Hematopoietic multipotent progenitor cell treated with erythropoietin and hydrocortisone succinate and interleukin-3 and kit ligand, for 15 days (in vitro differentiated cells): ENCODE results near the gene MYRF.

Experiments used
- DNase-seq: peaks from one replicate; pipeline ENCODE4 v3.0.0-alpha.2; 2015; ENCODE audit warnings: low spot score

Gene MYRF

GRCh38 chr11:61795459-61795858 lies 43.0 kb downstream of the MYRF start:
- no peak for DNase-seq

GRCh38 chr11:61795876-61796526 lies 43.6 kb downstream of the MYRF start:
- DNase-seq = no peak

- peak; percentile 87 for DNase-seq
These were observed 45.0 kb downstream of the MYRF start for GRCh38 chr11:61797263-61797944.

DNA sequence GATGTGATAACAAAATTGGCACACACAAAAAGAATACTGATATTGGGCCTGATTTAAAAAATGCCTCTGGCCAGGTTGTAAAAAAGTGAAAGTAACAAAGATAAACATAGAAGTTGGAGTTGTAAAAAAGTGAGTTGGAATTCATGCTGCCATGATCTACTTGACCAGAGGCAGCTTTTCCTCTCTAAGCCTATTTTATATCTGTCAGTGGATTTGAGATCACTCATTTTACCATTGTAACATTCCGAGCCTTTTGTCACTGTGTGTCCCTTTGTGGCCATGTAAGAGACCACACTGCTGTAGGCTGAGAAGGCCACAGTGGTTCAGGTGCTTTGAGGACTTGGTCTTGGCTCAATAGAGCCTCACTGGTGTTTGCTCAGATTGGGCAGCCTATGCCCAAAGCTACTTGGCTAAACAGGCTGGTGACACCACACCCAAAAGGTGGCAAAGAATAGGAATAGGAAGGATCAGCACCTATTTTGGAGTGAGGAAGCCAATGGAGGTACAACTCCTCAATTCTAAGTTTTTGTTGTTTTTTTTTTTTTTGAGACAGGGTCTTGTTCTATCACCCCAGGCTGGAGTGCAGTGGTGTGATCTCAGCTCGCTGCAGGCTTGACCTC lies 47.3 kb downstream of the MYRF start:
- DNase-seq = no peak

DNA sequence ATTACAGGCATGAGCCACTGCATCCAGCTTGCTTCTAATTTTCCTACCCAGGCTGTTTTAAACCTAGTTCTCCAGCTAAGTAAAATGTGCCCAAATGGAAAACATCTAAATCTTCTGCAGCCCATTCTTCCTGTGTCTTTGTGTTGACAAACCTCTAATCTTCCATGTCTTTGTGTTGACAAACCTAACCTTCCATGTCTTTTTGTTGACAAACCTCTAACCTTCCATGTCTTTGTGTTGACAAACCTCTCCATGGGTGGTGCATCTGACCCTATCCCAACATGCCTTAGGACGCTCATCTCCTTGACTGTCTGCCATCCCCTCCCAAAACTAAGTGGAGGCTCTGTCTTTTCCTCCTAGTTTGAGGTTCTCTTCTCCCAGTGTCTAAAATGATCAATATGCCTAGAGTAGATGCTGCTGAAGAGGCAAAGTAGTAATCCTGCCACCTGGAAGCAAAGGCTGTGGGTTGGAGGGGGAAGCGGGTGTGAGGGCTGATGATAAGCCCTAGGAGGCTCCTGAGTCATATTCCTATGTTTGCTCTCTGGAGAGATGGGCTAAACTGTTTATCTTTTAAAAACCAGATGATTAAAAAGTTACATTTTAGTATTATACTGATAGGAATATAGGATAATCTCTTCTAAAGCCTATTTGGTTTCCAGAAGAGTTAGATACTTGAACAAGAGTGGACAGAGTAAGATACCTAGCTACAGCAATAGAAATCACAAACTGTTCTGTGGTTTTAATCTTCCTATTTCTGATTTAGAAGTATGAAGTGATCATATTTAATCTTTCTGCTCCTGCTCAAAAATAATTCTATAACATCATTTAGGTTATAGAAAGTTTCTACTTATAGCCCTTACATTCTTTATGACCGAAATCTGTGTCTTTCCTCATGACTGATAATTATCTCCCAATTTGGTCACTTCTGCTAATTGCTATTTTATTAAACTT lies 48.2 kb downstream of the MYRF start:
- DNase-seq = peak; percentile 61

GRCh38 chr11:61802605-61803004 lies 50.2 kb downstream of the MYRF start:
- no peak for DNase-seq

- DNase-seq = no peak
These were observed 51.6 kb downstream of the MYRF start for GRCh38 chr11:61803889-61804647.

- DNase-seq = no peak
These were observed 52.7 kb downstream of the MYRF start for GRCh38 chr11:61805146-61805545.

DNA sequence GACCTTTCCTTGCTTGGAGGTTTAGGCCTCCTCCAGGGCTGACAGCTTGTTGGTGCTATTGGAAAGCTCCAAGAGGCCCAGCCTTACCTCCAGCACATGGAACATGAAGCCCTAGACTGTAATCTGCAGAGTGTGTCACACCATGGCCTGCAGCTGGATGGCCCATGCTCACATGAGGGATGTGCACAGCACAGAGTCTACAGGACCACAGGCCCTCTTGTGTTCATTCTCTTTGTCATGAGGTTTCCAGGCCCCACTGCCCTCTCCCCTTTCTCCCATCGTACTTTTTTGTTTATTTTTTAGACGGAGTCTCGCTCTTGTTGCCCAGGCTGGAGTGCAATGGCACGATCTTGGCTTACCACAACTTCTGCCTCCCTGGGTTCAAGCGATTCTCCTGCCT lies 54.3 kb downstream of the MYRF start:
- no peak for DNase-seq

- DNase-seq = no peak
These were observed 58.3 kb downstream of the MYRF start for GRCh38 chr11:61810671-61811175.

DNA sequence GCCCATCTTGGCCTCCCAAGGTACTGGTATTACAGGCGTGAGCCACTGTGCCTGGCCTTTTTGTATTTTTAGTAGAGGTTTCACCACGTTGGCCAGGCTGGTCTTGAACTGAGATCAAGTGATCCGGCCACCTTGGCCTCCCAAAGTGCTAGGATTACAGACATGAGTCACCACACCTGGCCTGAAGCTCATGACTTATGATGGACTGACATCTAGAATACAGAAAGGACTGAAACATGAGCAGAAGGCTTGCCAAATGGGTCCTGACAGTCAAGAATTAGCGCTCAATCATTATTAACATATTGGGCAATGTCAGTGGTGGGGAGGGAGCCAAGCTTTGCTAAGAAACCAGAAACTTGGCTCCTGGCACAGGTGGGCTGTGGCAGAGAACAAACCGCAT lies 59.4 kb downstream of the MYRF start:
- DNase-seq = no peak

DNA sequence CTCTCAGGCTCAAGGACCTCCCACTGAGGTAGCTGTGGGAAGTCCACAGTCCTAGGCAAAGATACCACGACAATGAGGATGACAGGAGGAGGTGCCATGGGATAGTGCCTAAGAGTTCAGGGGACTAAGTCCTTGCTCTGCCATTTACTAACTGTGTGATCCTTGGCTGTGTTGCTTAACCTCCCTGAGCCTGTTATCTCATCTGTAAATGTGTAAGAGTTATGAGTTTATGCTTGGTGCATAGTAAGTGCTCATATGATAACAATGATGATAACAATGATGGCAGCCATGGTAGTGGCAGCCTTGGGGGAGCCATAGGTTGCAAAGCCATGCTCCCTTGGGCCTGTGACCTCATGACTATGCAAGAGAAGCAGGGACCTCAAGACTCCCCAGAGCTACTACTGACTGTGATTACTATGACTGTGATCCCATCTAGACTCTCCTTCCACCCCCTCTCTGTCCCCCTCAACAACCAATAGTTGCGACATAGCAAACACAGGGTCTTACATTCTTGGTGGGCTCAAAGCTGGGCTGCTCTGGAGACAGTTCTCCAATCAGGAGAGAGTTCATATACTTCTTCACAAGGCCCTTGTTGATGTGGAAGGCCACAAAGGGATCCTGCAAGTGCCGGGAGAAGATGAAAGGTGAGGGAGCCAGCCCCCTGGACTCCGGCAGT lies 60.4 kb downstream of the MYRF start:
- DNase-seq = no peak

- no peak for DNase-seq
These were observed 62.0 kb downstream of the MYRF start for GRCh38 chr11:61814247-61814957.

DNA sequence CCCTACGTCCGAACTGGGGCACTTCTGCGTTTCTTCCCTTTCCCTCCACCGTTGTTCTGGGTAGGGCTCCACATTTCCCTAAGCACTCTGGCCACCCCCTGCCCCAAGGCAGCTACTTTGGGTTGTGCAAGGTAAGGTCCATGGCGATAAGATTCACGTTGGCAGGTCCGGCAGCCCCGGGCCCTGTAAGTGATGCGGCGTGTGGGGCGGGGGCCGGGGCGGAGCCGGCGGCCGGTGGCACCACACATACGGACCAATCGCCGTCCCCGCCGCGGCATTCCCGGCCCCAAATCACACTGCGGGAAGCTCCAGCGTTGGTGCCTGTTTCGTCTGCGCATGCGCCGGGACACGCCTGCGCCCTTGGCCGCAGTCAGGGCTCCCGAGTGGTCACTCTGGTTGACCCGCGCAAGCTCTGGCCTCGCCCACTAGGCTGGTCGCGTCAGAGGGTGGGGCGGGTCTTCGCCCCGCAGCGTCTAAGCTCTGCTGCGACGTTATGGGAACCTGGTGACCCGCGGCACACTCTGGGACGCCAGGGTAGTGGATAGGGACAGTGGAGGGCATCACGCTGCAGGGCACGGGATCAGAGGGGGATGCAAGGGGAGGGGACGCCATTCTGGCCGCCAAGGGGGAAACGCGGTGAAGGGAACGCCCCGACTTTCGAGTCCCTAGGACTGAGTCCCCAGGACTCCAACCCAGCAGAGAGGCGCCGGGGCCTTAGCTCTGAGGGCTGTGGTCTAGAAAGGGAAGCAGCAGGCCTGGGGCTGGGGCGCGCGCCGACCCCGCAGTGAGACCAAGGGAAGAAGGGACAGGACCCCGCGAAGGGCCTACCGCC lies 62.7 kb downstream of the MYRF start:
- peak; percentile 50 for DNase-seq

DNA sequence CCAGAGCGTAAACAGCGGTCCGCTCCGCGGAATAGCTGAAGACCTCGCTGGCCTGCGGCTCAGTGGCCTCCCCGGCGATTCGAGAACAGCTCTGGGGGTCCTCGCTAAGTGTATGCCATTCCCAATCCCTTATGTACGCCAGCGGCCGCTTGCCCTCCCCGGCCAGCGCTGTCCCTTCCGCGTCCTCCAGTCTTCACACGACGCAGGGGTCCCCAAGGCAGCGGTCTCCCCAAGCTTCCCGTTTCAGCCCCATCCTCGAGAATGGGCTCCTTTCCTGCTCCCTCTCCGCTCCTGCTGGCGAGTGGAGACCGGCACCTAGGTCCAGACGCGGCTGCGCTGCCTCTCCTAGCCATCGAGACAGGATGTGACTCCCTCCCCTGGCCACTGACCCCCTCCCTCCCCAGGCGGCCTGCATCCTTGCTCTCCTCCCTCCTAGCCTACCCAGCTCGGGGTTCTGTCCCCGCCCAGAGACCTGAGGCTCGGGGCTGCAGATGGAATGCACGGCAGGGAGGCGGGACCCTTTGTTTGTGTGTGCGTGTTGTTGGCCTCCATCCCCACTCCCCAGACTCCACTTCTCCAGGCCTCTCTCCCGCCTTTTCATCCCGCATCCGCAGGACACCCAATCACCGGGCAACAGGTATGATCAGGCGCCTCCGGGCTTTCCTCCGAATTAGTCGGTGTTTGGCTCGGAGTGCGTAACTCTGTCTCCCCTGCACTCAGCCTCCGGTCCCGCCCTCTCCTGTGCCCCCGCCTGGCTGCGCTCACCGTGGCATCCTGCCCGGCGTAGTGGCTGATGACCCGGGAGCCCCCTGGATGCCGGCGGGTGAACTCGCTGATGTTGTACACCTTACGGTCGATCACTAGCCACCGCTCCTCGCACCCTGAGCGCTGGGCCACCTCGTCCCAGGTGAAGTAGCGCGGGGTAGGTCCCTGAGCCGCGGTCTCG lies 63.6 kb downstream of the MYRF start:
- DNase-seq = peak; percentile 50

DNA sequence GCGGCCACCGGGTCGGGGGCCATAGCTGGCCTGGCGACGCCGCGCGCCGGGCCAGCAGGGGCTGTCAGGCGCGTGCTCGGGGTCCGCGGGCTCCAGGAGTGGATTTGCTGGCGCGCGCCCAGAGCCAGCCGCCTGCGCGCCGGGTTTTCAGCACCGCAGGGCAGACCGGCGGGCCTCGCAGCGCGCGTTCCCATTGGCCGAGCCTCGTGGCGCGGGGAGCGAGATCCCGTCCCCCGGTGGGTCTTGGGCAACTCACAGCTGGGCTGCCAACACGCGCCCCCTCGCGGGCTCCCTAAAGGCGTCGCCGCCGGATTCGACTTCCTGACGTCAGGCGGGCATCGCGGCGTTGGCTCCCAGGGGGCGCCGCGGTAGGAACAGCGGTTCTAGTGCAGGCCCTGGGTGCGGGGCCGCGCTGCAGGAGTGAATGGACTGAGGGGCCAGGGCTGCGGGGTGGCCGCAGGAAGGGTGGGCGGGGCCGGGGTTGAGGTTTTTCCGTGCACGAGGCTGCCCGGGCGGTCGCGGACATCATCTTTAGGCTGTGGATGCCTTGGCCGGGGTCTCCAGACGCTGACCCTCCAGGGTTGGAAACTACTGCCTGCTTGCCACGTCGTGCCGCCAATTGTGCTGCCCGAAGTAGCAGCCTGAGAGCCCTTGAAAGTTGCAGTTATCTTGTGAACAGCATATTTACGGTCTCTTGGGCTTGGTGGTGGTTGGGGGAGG lies 64.5 kb downstream of the MYRF start, which contains the start of gene FADS1:
TSS of gene FADS1 (minus strand) at position 268 of the 720 bp plus-strand sequence. CDS start at position 194, 74 bp downstream.
- peak; percentile 67 for DNase-seq
